Astrocyte of the spinal cord (primary cell): ENCODE results near the gene SMIM44.

Source experiments
- DNase-seq: peaks from one replicate; pipeline ENCODE4 v3.0.0; 2011; ENCODE audit warnings: low read depth, low spot score
- H3K4me3 ChIP-seq: 2 replicates; pipeline ENCODE4 v1.5.1; 2011; ENCODE audit warnings: low read depth, mild to moderate bottlenecking, low read length, moderate library complexity
- CTCF ChIP-seq: IDR thresholded peaks from 2 replicates; pipeline ENCODE4 v1.5.1; 2012; ENCODE audit warnings: low read depth, mild to moderate bottlenecking, low read length, inconsistent platforms
- in situ Hi-C: cut with HindIII; loops from 2 replicates; pipeline ENCODE4 v1.10.0; 2017; ENCODE audit warnings: low sequenced_read_pairs

SMIM44 gene

GRCh38 chr19:3499738-3500428 is 16.6 kb upstream of the SMIM44 start:
- no peak for DNase-seq
- H3K4me3 ChIP-seq: peak overlapping the region; percentile 91
- no peak for TF ChIP-seq CTCF
- in situ Hi-C loops: no loop called here

GRCh38 chr19:3497757-3498520 is 14.7 kb upstream of the SMIM44 start:
- TF ChIP-seq CTCF: no peak
- in situ Hi-C loops: no loop called here

GRCh38 chr19:3496392-3497273 is 13.4 kb upstream of the SMIM44 start:
- TF ChIP-seq CTCF: no peak
- DNase-seq: no peak
- H3K4me3 ChIP-seq: no peak overlapping the region
- in situ Hi-C loops: no loop called here

More at GRCh38 chr19:3497757-3498520, 14.7 kb upstream of the SMIM44 start:
- H3K4me3 ChIP-seq: no peak overlapping the region
- no peak for DNase-seq

- H3K4me3 ChIP-seq: no peak overlapping the region
- in situ Hi-C loops: no loop called here
Measured at GRCh38 chr19:3494559-3494958, 11.3 kb upstream of the SMIM44 start.

GRCh38 chr19:3494051-3494450 is 10.8 kb upstream of the SMIM44 start:
- H3K4me3 ChIP-seq: no peak overlapping the region
- no peak for TF ChIP-seq CTCF
- in situ Hi-C loops: no loop called here
- no peak for DNase-seq

More at GRCh38 chr19:3494559-3494958, 11.3 kb upstream of the SMIM44 start:
- no peak for DNase-seq
- TF ChIP-seq CTCF: no peak

- no peak for TF ChIP-seq CTCF
- no peak overlapping the region for H3K4me3 ChIP-seq
- no peak for DNase-seq
- in situ Hi-C loops: no loop called here
Measured at GRCh38 chr19:3493651-3494050, 10.4 kb upstream of the SMIM44 start.
